Neural progenitor cell (in vitro differentiated cells): Measurements from ENCODE around the gene CLEC4E.

Source experiments
- EZH2 ChIP-seq: fragments of 200-600 bp; sonication (generic); IDR thresholded peaks from 2 replicates; pipeline ENCODE4 v1.6.1; 2017; ENCODE audit warnings: antibody characterized with exemption, mild to moderate bottlenecking, moderate library complexity
- EZH2phosphoT487 ChIP-seq: fragments of 200-600 bp; sonication (generic); IDR thresholded peaks from 2 replicates; pipeline ENCODE4 v1.6.1; 2017; ENCODE audit warnings: antibody characterized with exemption
- TF ChIP-seq, protein P1 (sequence below): fragments of 200-600 bp; sonication (generic); IDR thresholded peaks from 2 replicates; pipeline ENCODE4 v1.5.1; 2017; ENCODE audit warnings: antibody characterized with exemption, mild to moderate bottlenecking

DNA sequence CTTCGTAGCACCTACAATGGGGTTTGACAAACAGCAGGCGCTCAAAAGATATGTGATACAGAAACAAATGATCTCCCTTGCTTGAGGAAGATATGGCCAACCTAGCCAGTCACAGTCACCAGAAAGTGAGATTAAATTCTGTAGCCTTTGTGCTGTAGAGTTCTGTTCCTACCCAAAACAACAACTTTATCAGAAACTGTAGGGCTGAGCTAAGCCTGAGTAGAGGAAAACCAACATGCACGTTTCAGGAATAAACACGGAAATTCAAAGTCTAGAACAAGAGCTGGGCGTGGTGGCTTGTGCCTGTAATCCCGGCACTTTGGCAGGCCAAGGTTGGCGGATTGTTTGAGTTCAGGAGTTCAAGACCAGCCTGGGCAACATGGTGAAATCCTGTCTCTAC is 49.0 kb upstream of the CLEC4E start:
- TF ChIP-seq, protein P1, sequence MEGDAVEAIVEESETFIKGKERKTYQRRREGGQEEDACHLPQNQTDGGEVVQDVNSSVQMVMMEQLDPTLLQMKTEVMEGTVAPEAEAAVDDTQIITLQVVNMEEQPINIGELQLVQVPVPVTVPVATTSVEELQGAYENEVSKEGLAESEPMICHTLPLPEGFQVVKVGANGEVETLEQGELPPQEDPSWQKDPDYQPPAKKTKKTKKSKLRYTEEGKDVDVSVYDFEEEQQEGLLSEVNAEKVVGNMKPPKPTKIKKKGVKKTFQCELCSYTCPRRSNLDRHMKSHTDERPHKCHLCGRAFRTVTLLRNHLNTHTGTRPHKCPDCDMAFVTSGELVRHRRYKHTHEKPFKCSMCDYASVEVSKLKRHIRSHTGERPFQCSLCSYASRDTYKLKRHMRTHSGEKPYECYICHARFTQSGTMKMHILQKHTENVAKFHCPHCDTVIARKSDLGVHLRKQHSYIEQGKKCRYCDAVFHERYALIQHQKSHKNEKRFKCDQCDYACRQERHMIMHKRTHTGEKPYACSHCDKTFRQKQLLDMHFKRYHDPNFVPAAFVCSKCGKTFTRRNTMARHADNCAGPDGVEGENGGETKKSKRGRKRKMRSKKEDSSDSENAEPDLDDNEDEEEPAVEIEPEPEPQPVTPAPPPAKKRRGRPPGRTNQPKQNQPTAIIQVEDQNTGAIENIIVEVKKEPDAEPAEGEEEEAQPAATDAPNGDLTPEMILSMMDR = no peak
- TF ChIP-seq EZH2 (no peak), EZH2phosphoT487 (no peak)
